Measurements from ENCODE around the gene JAKMIP3. TPM values are rescaled to one million over a fixed set of nuclear protein-coding genes. Genes with fewer than 3 reads are reported as not detected.

The JAKMIP3 gene
- total RNA-seq, 1 donor from 2014 or later, result 1.1 TPM

DNA sequence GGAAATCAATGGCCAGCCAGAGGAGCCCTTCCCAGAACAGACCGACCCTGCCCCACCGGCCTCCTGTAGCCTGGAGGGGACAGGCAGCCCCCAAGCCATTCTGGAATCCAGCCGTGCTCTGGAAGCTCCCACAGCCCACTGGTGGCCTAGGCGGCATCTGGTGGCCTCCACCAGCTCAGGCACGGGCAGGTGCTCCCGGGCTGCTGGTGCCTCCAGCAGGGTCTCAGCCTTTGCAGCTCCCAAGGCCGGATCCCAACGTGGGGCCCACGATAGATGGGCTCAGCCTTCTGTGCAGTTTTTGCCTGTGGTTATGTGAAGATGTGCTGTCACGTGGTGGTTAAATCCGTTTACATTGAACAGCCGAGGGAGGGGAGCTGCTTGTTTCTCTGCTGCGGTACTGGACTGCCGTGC is 44.4 kb downstream of the JAKMIP3 start:
- no peak for DNase-seq (ENCODE audit: low spot score)

- no peak for DNase-seq (ENCODE audit: low spot score)
These were observed 45.0 kb downstream of the JAKMIP3 start for GRCh38 chr10:132110713-132111112.

- no peak for DNase-seq (ENCODE audit: low spot score)
These were observed 45.5 kb downstream of the JAKMIP3 start for GRCh38 chr10:132111121-132111731.

DNA sequence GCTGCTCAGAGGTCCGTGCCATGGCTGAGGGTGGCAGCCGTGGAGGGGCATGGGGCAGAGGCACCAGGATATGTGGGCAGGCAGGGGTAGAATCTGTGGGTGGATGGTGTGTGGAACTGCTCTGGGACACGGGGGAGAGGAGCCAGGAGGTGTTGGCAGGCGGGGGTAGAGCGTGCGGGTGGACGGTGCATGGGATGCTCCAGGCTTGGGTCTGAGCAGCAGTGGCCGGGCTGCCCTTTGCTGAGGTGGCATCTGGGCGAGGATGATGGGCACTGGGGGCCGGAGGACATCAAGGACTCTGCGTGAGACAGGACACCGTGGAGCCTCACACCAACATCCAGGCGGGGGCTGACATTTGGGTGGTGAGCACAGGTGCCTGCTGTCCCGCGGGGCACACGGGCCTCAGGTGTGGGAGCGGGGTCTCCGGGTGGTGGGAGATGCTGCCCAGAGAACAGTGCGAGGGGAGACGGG is 46.2 kb downstream of the JAKMIP3 start:
- no peak for DNase-seq (ENCODE audit: low spot score)

- no peak for DNase-seq (ENCODE audit: low spot score)
These were observed 46.9 kb downstream of the JAKMIP3 start for GRCh38 chr10:132112611-132113010.

GRCh38 chr10:132113206-132113605 is 47.5 kb downstream of the JAKMIP3 start:
- DNase-seq (ENCODE audit: low spot score), result no peak

- DNase-seq (ENCODE audit: low spot score), result no peak
These were observed 48.1 kb downstream of the JAKMIP3 start for GRCh38 chr10:132113766-132114365.

DNA sequence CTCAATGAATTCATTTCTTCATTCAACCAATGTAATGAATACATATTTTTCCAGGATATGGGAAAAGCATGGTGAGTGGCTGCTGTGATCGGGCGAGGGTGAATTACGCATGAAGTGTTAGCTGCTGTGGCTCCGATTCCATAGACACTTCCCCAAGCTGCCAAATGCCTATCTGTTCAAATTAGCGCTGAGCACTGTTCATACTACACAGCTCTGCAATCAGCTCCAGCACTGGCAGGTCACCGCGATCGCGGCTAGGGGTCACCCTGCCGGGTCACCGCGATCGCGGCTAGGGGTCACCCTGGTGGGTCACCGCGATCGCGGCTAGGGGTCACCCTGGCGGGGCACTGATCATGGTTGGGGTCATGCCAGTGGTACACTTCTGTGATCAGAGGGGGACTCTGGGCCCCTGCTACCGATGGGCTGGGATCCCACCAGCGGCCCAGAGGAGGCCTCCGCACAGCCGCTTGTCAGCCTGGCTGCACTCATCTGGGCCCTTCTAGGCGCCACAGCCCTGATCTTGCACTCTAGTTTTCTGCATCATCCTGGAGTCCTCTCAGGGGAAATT is 49.3 kb downstream of the JAKMIP3 start:
- DNase-seq (ENCODE audit: low spot score), result no peak

Other genes with a start within 250 kb of the JAKMIP3 start
- 28.1 TPM for gene PPP2R2D, start 164.9 kb upstream of the JAKMIP3 start, total RNA-seq
- 71.5 TPM for gene BNIP3, start 84.0 kb upstream of the JAKMIP3 start, total RNA-seq
- gene DPYSL4, start 121.0 kb downstream of the JAKMIP3 start, total RNA-seq, result 0.81 TPM
- gene STK32C, start 242.0 kb downstream of the JAKMIP3 start, total RNA-seq, result 23.8 TPM